Mononuclear cell (primary cell): Measurements from ENCODE around the gene GLI2. TPM values are rescaled to one million over a fixed set of nuclear protein-coding genes. Genes with fewer than 3 reads are reported as not detected.

Source experiments
- H3K27me3 ChIP-seq: 2 replicates; pipeline ENCODE4 v1.6.0; 2011; ENCODE audit warnings: low read length, control low read depth; ENCODE audit not compliant: insufficient read depth
- H3K4me1 ChIP-seq: 2 replicates; pipeline ENCODE4 v1.5.1; 2011; ENCODE audit warnings: mild to moderate bottlenecking, low read length, control low read depth; ENCODE audit not compliant: insufficient read depth
- H3K4me3 ChIP-seq: 2 replicates; pipeline ENCODE4 v1.5.1; 2011; ENCODE audit warnings: mild to moderate bottlenecking, low read length, moderate library complexity
- H3K9me3 ChIP-seq: 2 replicates; pipeline ENCODE4 v1.5.1; 2011; ENCODE audit warnings: low read depth, mild to moderate bottlenecking, control low read depth, low read length
- total RNA-seq: library from RNA; depleted of rRNA; stranded (reverse); fragments of >200 nt; gene quantifications from one replicate; pipeline ENCODE4 v1.2.3, GENCODE V29; 2012

The GLI2 gene
- total RNA-seq, 1 donor, result not detected

DNA sequence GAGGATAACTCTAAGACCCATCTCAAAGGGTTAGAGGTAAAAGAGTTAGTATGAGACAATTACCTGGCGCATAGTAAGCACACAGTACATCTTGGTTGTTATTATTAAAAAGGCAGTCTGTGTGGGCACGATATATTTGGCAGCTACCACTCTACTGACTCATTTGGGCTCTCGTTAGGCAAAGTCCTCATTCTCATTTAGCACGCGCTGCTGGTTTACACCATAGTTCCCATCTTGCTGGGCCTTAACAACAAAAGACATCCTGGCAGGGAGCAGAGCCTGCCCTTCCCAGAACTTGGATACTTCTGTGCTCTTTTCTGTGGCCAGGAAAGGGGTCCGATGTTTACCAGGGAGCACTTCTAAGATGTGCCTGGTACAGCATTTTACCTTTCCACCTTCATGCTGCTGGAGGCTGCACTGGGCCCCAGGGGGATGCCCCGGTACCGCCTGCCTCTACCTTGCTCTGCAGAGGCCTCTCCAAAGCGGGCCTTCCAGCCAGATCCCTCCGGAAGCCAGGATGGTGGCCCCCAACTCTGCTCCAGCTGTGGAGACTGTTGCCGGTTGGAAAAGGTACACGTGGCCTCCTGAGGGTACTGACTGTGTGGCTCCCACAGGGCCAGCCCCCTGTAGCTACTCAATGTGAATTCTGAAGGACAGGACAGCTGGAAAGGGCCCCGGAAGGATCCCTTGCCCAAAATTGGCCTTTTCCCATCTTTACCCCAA lies 15.0 kb downstream of the GLI2 start:
- H3K27me3 ChIP-seq, result no peaks in the 10 kb centered on the region
- H3K4me3 ChIP-seq, result no peak overlapping the region
- no peaks in the 10 kb centered on the region for H3K9me3 ChIP-seq
- no peaks in the 10 kb centered on the region for H3K4me1 ChIP-seq

DNA sequence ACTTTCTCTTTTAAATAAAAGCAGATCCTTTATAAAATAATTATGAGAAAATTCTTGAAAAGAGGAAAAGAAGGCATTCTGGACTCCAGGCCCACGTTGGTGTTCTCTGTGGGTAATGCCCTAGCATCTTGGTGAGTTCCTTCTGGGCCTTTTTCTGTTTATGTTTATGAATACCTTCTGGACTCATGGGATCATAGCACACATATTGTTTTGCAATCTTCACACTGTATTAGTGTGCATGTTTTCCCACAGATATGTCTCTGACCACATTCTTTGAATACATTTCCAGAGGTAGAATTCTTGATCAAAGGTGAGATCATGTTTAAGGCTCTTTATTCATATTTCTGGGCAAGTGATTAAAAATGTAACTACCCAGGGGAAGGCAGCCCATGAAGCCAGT lies 15.9 kb downstream of the GLI2 start:
- no peak overlapping the region for H3K4me3 ChIP-seq
- no peaks in the 10 kb centered on the region for H3K27me3 ChIP-seq
- no peaks in the 10 kb centered on the region for H3K4me1 ChIP-seq
- H3K9me3 ChIP-seq, result no peaks in the 10 kb centered on the region

DNA sequence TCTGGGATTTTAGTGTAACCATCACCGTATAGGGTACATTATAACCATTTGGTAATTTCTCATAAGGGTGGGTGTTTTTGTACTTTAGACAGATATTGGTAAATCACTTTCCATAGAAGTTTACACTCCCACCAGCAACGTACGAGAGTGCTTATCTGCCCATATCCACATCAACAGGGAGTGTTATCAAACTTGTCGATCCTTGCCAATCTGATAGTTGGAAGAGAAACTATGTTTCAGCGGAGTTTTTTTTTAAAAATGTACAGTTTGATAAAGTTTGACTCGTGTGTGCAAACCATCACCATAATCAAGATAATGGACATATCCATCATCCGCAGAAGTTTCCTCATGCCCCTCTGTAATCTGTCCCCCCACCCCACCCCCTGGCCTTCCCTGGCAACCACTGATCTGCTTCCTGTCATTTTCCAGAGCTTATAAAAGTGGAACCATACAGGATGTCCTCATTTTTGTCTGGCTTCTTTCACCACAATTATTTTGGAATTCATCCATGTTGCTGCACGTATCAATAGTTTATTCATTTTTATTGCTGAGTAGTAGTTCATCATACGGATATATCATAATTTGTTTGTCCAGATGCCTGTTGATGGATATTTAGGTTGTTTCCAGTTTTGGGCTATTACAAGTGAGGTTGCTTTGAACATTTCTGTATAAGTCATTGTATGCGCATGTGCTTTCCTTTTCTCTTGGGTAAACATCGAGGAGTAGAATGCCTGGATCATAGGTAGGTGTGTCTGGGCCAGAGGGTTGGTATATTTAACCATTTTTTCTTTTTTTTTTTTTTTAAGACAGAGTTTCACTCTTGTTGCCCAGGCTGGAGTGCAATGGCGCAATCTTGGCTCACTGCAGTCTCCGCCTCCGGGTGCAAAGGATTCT lies 18.6 kb downstream of the GLI2 start:
- H3K4me3 ChIP-seq, result no peak overlapping the region
- peaks cover 3% of the 10 kb centered on the region for H3K27me3 ChIP-seq
- no peaks in the 10 kb centered on the region for H3K9me3 ChIP-seq
- H3K4me1 ChIP-seq, result no peaks in the 10 kb centered on the region

DNA sequence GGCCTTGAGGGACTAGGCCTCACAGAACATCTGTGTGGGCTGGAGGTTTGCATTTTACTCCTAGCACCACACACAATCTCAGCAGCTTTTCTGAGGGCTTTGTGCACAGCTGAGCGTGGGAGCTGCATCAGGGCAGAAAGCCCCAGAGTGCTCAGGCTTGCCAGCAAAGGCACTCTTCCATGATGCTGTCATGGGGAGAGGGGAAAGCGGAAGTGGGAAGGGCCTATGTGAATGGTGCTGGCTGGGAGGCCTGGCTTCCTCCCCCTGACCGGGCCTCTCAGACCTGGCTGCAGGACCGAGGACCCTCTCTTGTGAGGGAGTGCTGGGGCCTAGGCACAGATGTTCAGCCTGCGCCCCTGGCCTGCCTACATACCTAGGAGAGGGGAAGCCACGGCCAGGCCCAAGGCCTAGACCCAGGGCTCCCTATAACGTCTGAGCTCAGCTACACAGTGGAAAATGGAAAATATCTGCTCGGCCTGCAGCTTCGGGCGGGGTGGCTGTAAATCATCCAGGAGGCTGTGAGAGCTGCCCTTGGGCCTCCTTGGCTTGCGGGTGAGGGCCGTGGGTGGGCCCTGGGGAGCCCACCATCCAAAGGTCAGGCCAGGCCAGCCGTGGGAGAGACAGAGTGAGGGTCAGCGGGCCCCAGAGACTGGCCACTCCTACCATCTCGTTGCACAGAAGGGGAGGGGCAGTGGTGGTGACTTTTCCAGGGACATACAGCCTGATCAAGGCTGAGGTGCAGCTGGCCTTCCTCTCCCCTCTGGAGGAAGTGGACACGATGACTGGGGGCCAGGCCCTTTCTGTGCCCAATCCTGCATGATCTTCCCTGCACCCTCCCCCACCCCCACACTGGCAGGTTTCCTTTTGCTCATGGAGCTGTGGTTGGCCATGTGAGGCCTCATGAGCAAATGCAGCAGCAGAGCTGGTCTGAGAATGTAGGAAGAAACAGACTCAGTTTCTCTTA lies 22.8 kb downstream of the GLI2 start:
- Histone ChIP-seq H3K27me3 (peaks cover 3% of the 10 kb centered on the region), H3K4me1 (no peaks in the 10 kb centered on the region), H3K4me3 (no peak overlapping the region), H3K9me3 (no peaks in the 10 kb centered on the region)

DNA sequence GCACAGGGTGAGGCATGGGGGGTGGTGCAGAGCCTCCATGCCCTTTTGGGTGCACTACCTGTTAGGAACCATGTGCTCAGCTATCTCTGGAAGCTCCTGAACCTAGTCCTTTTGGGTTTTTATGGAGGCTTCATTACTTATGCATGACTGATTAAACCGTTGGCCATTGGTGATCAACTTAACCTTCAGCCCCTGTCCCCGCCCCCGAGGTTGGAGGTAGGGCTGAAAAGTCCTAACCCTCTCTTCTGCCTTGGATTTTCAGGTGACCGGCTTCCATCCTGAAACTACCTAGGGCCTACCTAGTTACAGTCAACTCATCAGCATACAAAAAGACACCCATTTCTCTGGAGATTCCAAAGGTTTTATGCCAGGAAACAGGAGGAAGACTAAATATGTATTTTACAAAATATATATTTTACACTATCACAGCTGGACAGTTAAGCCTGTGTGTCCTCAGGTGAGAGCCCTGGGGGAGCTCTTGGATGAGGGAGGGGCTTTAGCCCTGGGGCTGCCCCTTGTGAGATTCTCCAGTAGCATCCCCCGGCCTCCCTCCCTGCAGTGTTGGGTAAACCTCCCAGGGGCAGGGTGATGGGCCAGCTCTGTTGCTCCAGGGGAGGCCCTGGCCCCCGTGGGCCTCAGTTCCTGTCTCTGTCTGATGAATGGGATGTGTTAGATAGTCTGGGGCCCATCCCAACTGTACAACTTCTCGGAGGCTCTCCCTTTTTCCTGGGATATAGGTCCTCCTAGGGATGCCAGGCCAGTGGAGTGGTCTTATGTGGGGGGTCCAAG lies 24.1 kb downstream of the GLI2 start:
- Histone ChIP-seq H3K27me3 (peaks cover 3% of the 10 kb centered on the region), H3K4me3 (no peak overlapping the region), H3K9me3 (no peaks in the 10 kb centered on the region), H3K4me1 (no peaks in the 10 kb centered on the region)

DNA sequence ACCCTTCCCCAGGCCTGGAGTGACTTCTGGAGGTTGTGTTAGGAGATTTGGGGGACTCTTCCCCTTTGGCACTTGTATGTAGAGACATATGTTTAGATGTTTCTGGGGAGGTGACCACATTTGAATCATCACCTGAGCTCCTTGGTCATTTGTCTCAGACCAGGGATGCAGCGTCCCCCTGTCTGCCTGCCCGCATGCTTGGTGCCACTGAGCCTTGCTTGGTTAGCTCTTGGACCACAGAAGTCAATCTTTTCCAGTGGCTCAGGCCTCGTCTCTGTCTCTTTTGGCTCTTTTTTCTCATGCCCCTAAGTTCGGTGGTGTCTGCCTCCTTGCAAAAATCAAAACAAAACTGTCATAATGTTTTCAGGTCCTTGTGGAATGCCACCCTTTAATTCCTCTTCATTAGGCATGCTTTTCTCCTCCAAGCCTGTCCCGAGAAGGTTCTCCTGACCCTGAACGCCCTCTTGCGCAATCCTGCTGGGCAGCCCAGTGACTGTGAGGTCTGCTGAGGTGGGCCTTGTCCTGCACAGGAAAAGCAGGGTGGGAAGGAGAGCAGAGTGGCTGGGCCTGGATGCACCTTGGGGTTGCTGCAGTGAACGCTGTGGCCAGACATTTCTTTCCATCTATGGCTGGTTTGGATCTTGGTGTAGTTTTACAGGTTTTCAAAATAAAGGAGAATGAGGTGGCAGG lies 24.9 kb downstream of the GLI2 start:
- Histone ChIP-seq H3K9me3 (no peaks in the 10 kb centered on the region), H3K4me1 (no peaks in the 10 kb centered on the region), H3K4me3 (no peak overlapping the region), H3K27me3 (peaks cover 3% of the 10 kb centered on the region)

DNA sequence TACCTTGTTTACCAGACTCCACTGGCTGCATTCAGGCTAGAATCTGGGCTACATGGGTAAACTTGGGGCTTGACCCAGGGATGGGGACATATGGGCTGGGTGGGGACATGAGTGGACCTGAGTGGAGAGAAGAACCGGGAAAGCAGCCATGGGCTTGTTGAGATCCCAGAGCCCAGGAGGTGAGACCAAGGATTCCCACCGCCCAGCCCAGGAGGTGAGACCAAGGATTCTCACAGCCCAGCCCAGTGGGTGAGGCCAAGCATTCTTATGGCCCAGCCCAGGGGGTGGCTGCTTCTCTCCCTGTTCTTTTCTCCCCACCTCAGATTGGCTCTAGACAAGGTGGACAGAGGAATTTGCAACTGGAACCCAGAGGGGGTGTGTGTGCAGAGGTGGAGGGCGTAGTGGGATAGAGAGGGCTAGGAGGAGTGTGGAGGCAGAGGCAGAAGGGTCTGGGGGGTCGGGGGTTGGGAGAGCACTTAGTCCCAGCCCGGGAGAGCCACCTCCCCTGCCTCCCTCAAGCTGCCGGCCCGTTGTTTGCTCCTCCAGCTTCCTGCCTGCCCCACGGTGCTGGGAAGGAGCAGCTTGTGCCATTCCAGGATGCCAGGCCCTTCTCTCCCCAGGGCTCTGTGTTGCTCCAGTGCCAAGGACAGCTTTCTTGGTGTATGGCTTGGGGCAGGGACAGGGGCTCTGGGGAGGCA lies 25.6 kb downstream of the GLI2 start:
- Histone ChIP-seq H3K4me1 (no peaks in the 10 kb centered on the region), H3K9me3 (no peaks in the 10 kb centered on the region), H3K27me3 (peaks cover 3% of the 10 kb centered on the region), H3K4me3 (no peak overlapping the region)

DNA sequence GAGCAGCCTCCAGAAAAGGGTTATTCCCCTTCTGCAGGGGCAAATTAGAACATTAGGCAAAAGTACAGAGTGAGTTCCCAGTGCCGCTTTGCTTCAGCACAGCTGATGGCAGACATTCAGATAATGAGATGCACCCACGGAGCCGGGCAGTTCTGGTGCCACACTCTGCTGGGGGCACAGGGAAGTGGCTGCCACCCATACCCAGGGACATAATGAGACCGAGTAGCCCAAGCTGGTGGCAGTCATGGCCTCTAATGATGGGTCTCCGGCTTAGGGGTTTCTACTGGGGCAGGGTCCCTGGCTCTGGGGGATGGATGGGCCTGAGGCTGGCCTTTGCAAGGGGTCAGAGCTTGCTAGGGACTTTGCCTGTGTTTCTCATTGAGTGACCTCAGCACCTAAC lies 26.2 kb downstream of the GLI2 start:
- Histone ChIP-seq H3K4me3 (no peak overlapping the region), H3K27me3 (peaks cover under 1% of the 10 kb centered on the region), H3K9me3 (no peaks in the 10 kb centered on the region), H3K4me1 (no peaks in the 10 kb centered on the region)

DNA sequence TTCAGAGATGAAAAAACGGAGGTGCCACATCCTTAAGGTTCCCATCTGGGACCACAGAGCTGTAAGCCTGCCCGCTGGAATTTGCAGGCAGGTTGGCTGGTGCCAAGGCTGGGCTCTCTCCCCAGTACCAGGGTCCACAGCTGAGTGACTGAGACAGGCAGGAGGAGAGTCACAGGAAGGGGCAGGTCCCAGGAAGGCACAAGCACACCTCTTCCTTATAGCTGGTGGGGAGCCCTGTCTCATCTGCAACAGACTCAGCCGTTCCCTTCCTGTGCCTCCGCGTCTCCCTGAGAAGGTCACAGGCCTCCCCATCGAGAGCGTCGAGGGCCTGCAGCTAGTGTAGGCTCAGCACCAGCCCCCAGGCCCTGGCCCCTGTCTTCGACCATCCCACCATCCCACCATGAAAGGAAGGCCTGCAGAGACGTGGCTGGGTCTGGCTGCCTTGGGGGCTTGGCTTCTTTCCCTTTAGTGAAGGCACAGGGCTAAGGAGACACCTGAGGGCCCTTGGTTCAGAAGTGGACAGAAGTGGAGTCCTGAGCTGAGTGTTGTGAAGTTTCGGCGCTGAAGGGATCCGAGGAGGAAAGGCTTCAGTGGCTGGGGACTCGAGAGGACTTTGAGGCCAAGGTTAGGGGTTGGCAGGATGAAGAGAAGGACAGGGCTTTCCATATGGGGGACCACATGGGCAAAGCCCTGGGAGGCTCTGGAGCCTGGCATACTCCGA lies 26.8 kb downstream of the GLI2 start:
- Histone ChIP-seq H3K9me3 (no peaks in the 10 kb centered on the region), H3K27me3 (no peaks in the 10 kb centered on the region), H3K4me3 (no peak overlapping the region), H3K4me1 (no peaks in the 10 kb centered on the region)

DNA sequence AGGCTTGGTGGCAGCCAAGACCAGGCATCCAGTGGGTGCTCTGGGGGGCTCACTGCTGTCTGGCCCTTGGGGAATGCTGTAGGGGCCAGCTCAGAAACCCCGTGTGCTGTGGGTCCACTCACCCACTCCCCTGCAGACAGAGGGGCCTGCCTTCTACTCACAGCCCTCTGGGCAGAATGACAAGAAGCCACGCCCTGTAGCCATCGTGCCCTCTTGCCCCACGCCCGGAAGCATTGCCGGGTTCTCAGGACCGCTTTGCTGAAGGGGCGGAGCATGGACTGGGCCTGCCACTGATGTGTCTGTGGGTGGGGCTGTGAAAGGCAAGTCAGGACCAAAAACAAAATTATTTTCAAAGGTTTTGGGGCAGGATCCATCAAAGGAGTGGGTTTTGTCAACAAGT lies 27.8 kb downstream of the GLI2 start:
- H3K4me3 ChIP-seq, result no peak overlapping the region
- H3K4me1 ChIP-seq, result no peaks in the 10 kb centered on the region
- H3K9me3 ChIP-seq, result no peaks in the 10 kb centered on the region
- no peaks in the 10 kb centered on the region for H3K27me3 ChIP-seq

DNA sequence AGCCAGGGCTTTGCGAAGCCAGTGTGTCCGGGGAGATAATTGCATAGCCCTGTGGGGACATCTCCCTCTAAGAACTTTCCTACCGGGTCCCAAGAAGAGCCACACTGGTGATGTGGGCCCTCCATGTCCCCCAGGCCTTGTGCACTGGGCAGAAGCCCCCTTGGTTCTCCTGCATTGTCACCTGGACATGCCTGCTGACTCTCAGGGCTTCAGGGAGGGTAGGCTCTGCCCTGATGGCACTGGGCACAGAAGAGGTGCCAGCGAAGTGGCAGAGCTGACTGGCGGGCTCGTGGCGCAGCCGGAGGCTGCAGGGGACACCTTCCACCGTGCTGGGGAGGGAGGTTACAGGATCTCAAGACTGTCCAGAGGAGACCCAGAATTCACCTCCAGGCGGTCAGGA lies 28.3 kb downstream of the GLI2 start:
- Histone ChIP-seq H3K27me3 (no peaks in the 10 kb centered on the region), H3K9me3 (no peaks in the 10 kb centered on the region), H3K4me3 (no peak overlapping the region), H3K4me1 (no peaks in the 10 kb centered on the region)

DNA sequence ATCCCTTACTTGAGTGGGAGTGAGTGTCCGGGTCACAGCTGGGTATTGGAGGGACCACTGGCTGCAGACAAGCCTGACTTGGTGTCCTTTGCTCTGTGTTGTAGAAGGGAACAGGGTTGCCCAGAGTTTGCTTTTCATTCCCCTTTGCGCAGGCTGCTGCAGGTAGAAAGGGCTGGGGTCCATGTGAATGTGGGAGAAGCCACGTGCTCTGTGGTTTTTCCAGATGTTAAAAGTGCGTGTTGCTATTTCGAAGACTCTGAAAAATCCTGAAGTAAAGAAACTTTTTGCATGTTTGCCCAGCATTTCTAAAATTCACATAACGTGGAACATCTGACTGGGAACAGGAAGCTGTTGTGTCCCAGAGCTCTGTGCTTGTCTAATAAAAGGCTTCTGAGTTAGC lies 28.8 kb downstream of the GLI2 start:
- H3K9me3 ChIP-seq, result no peaks in the 10 kb centered on the region
- H3K4me1 ChIP-seq, result no peaks in the 10 kb centered on the region
- no peaks in the 10 kb centered on the region for H3K27me3 ChIP-seq
- no peak overlapping the region for H3K4me3 ChIP-seq
